GM21381 (cell line): ENCODE data around the gene DTWD2.
"Not testable (repeated sequence)": the region's sequence is repeated elsewhere in the genome, so short reads cannot be mapped to it uniquely, and the experiment has no call there.

Source experiments
- ATAC-seq: cut with Tn5 transposase; IDR thresholded peaks from one replicate; pipeline ENCODE4 v1.9.1; 2021; ENCODE audit warnings: mild to moderate bottlenecking, moderate library complexity; ENCODE audit not compliant: unreplicated experiment

DTWD2 gene

DNA sequence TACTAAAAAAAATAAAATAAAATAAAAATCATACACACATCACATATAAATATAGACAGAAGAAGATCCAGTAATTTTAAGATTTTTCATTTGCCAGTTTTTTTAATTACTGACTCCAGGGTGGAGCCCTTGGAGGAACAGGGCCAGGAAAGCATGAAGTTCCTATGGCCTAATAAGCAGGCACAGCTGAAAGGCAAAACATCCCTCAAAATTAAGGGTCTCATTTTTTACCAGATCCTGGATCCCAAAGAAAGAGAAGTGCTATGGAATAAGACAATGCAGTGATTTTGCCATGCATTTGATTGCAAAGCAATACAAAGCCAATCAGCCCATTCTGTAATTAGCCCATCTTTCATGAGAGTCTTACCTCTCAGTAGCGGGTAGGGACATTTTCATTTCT is 11.3 kb upstream of the DTWD2 start:
- no peak for ATAC-seq

DNA sequence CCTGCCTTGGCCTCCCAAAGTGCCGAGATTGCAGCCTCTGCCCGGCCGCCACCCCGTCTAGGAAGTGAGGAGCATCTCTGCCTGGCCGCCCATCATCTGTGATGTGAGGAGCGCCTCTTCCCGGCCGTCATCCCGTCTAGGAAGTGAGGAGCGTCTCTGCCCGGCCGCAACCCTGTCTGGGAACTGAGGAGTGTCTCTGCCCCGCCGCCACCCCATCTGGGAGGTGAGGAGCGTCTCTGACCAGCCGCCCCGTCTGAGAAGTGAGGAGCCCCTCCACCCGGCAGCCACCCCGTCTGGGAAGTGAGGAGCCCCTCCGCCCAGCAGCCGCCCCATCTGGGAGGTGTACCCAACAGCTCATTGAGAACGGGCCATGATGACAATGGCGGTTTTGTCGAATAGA is 10.5 kb upstream of the DTWD2 start:
- ATAC-seq: not testable (repeated sequence)

GRCh38 chr5:118996098-118996497 is 7.8 kb upstream of the DTWD2 start:
- no peak for ATAC-seq

DNA sequence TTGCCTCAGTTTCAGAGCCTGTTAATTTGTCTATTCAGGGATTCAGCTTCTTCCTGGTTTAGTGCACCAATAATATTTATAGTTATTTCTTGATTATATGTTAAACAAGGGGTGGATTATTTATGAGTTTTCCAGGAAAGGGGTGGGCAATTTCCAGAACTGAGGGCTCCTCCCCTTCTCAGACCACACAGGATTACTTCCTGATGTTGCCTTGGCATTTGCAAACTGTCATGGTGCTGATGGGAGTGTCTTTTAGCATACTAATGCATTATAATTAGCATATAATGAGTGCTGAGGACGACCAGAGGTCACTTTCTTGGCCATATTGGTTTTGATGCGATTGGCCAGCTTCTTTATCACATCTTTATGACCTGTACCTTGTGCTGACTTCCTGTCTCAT is 6.2 kb upstream of the DTWD2 start:
- ATAC-seq: no peak

- ATAC-seq: not testable (repeated sequence)
Observed at GRCh38 chr5:118993118-118993517, 4.8 kb upstream of the DTWD2 start.

GRCh38 chr5:118992055-118992454 is 3.7 kb upstream of the DTWD2 start:
- not testable (repeated sequence) for ATAC-seq

DNA sequence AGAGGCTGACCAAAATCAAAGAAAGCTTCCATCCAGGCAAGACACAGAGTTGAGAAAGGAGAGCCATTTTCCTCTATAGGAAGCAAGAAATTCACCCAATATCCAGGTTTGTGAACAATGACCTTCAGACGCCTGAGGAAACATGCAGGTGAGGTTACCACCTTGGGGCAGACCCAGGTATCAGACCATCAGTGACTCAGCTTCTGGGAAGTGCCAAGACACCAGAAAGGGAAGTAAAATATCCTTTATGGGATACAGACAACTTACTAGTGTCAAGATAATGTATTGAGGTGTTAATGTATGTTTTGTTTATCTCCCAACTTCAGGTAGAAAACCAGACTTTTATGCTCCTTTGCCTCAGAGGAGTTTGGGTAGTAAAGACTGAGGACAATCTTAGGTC is 2.2 kb upstream of the DTWD2 start:
- no peak for ATAC-seq

DNA sequence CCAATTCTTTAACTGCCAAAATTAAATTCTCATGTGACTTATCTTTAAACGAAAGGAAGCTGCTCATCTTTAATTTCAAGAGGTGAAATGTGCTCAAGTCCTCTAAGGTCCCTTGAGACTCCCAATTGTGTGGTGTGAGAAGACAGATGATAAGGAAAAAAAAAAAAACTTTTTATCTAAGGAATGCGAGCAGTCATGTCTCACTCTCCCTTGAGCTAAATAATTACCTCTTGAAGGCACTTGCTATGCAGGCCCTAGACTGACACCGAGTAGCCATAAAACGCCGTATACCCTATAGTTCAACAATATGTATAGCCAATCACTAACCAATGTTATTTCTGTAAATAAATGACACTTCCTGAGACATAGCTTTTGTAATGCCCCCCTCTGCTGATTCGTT is 1.5 kb upstream of the DTWD2 start:
- ATAC-seq: no peak

DNA sequence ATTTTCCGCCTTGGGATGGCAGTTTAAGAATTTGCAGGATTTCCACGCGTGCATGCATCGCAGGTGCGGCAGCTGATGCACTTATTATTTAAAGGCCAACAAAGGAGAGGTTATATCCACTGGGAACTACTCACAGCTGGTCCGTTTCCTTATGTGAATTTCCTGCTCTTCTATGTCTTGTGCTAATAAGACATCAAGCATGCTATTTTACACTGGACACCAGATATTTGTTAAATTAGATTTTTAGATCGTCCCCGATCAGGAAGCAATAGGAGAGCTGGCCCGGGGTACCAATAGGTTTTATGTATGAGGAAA is 476 bp upstream of the DTWD2 start:
- ATAC-seq: no peak

DNA sequence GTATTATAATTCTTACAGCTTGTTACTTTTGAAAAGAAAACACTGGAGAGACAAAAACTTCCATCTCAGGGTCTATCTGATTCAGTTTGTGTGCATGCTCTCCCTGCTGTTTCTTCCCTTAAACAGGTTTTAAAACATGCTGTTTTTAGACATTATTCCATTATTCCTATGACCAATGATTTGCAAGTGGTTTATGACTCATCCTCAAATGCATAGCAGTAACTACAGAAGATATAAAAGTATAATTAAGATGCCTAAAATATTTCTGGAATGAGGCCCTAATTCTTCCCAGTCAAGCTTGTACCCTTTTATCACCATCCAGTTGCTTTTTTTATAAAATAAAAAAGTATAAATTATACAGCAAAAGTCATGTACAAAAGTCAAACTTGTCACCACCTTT is 3.7 kb downstream of the DTWD2 start:
- ATAC-seq: no peak

- ATAC-seq: no peak
Observed at GRCh38 chr5:118981783-118982182, 6.6 kb downstream of the DTWD2 start.

GRCh38 chr5:118980438-118980837 is 7.9 kb downstream of the DTWD2 start:
- no peak for ATAC-seq

GRCh38 chr5:118980017-118980416 is 8.3 kb downstream of the DTWD2 start:
- ATAC-seq: no peak

DNA sequence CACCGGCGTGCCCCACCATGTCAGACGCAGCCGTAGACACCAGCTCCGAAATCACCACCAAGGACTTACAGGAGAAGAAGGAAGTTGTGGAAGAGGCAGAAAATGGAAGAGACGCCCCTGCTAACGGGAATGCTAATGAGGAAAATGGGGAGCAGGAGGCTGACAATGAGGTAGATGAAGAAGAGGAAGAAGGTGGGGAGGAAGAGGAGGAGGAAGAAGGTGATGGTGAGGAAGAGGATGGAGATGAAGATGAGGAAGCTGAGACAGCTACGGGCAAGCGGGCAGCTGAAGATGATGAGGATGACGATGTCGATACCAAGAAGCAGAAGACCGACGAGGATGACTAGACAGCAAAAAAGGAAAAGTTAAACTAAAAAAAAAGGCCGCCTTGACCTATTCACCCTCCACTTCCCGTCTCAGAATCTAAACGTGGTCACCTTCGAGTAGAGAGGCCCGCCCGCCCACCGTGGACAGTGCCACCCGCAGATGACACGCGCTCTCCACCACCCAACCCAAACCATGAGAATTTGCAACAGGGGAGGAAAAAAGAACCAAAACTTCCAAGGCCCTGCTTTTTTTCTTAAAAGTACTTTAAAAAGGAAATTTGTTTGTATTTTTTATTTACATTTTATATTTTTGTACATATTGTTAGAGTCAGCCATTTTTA is 14.4 kb downstream of the DTWD2 start:
- not testable (repeated sequence) for ATAC-seq

DNA sequence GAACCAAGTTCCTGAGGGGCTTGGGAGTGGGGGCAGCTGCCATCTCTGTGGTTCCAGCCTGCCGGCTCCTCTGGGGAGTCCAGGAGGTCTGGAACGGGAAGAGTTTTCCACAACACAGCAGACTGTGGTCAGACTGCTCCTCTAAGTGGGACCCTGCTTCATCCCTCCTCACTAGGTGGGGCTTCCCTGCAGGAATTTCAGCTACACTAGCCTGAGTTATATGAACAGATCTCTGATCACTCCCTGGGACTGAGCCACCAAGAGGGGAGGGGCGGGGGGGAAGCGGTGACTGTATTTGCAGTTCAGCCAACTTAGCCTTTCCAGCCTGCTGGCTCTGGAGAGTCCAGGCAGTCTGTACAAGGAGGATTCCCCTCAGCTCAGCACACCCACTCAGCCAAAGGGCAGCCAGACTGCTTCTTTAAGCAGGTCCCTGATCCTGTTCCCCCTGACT is 19.4 kb downstream of the DTWD2 start:
- no peak for ATAC-seq

- ATAC-seq: no peak
Observed at GRCh38 chr5:118968406-118968911, 19.9 kb downstream of the DTWD2 start.

DNA sequence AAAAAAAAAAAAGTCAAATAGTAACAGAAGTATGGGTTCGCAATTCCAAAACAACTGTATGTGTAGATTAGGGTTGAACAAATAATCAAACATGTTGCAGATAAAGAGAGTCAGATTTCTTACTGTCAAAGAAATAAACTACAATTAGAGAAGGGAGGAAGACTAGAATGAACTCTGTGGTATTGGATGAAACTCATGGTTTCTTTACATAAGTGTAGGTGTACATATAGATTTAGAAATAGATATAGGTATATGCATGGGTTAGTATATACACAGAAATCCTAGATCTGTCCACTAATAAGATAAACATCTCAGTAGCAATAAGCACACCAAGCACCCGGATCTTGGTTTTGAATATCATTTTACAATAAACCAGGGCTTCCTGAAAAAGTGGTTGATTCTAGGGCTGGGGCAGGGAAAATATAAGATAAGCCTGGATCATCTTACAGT is 21.3 kb downstream of the DTWD2 start:
- ATAC-seq: no peak

DNA sequence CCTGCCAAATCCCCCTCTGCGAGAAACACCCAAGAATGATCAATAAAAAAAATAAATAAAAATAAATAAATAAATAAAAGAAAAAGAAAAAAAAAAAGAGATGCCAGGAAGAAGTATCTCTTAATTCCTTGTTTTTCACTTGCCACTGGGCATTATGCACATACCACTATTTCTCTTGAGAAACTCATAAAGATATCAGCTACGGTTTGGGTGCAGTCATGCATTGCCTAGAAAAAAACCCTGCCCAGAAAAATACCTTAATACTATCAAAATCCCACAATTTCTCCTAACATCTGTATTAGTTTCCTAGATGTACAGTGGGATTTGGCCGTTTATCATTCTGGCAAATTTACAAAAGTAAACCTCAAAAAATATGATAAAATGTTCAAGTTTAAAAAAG is 22.5 kb downstream of the DTWD2 start:
- ATAC-seq: no peak

GRCh38 chr5:118964970-118965369 is 23.4 kb downstream of the DTWD2 start:
- ATAC-seq: not testable (repeated sequence)

DNA sequence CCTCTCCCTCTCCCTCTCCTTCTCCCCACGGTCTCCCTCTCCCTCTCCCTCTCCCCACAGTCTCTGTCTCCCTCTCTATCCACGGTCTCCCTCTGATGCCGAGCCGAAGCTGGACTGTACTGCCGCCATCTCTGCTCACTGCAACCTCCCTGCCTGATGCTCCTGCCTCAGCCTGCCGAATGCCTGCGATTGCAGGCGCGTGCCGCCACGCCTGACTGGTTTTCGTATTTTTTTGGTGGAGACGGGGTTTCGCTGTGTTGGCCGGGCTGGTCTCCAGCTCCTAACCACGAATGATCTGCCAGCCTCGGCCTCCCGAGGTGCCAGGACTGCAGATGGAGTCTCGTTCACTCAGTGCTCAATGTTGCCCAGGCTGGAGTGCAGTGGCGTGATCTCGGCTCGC is 24.0 kb downstream of the DTWD2 start:
- ATAC-seq: not testable (repeated sequence)

DNA sequence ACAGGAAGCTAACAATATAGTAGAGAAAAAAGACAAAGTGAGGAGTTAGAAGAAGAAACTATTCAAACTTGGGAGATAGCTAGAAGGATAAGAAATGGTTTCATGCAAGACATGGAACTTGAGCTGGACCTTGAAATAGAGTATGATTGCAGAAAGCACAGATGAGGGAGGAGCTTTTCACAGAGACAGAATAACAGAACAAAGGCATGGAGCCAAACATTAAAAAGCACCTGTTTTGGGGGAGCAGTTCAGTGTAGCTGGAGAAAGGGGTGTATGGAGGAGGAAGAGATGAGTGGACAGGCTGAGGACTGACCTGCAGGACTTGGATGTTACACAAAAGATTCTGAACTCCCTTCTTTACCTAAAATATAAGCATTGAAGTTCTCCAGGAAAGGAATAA is 25.2 kb downstream of the DTWD2 start:
- ATAC-seq: no peak

GRCh38 chr5:118960557-118960956 is 27.8 kb downstream of the DTWD2 start:
- no peak for ATAC-seq

DNA sequence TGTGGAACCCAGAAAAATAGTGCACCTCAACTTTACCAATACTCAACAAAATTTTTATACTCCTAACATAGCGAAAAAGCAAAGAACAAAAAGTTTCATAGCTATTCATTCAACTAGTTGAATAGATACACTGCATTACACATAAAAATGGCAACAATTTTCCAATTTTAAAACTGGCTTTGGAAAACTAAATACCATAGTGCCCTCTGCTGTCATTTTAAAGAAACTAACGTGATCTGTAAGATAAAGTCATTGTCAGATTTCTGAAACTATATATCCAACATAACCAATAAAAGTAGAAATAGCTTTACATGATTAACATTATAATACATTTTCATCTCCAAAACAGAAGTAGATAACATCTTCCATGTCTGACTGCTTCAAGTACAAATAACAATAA is 31.6 kb downstream of the DTWD2 start:
- ATAC-seq: no peak
